Peyer's patch (tissue), 4 donors: ENCODE measurements around the gene NKD2. TPM values are rescaled to one million over a fixed set of nuclear protein-coding genes. Genes with fewer than 3 reads are reported as not detected.

Source experiments
- DNase-seq, 3 donors: peaks; one replicate each; pipeline ENCODE4 v3.0.0-alpha.2; 2017 to 2019
- H3K27ac ChIP-seq, 4 donors: fragments of 200-600 bp; sonication (generic); one replicate each; pipeline ENCODE4 v1.5.1; 2016 to 2019
- H3K27me3 ChIP-seq, 2 donors: fragments of 200-600 bp; sonication (generic); one replicate each; pipeline ENCODE4 v1.5.1; 2019
- H3K36me3 ChIP-seq, 3 donors: fragments of 200-600 bp; sonication (generic); one replicate each; pipeline ENCODE4 v1.5.1; 2016 to 2019
- H3K4me1 ChIP-seq, 4 donors: fragments of 200-600 bp; sonication (generic); one replicate each; pipeline ENCODE4 v1.5.1; 2016 to 2019
- H3K4me3 ChIP-seq, 4 donors: fragments of 200-600 bp; sonication (generic); 1 replicate in 3 of 4; 2 replicates in 1 of 4; pipeline ENCODE4 v1.5.1; 2016 to 2019; ENCODE audit warnings: mild to moderate bottlenecking in 1 of 4
- H3K9me3 ChIP-seq, 4 donors: fragments of 200-600 bp; sonication (generic); one replicate each; pipeline ENCODE4 v1.5.1; 2016 to 2019; ENCODE audit warnings: mild to moderate bottlenecking in 1 of 4
- POLR2A ChIP-seq, 2 donors: fragments of 450-650 bp; IDR thresholded peaks; one replicate each; pipeline ENCODE4 v1.5.1; 2017; ENCODE audit warnings: antibody characterized with exemption in 2 of 2, mild to moderate bottlenecking in 2 of 2, moderate library complexity in 2 of 2
- total RNA-seq, 4 donors: library from RNA; depleted of rRNA; stranded (reverse); fragments of >200 nt; gene quantifications; one replicate each; pipeline ENCODE4 v1.1.0, GENCODE V29; 2016
- TF ChIP-seq, protein P1 (sequence below), 6 experiments: fragments of 450-650 bp in 4 of 6; fragments of 200-600 bp in 2 of 6; sonication (generic) in 1 of 6; IDR thresholded peaks; one replicate each; pipeline ENCODE4 v1.5.1; 2017 to 2019; ENCODE audit warnings: antibody characterized with exemption in 6 of 6, mild to moderate bottlenecking in 3 of 6, moderate library complexity in 1 of 6

NKD2 gene
- total RNA-seq, 4 donors from 2014 or later: 1.9 to 9.9 (median 3.5) TPM

DNA sequence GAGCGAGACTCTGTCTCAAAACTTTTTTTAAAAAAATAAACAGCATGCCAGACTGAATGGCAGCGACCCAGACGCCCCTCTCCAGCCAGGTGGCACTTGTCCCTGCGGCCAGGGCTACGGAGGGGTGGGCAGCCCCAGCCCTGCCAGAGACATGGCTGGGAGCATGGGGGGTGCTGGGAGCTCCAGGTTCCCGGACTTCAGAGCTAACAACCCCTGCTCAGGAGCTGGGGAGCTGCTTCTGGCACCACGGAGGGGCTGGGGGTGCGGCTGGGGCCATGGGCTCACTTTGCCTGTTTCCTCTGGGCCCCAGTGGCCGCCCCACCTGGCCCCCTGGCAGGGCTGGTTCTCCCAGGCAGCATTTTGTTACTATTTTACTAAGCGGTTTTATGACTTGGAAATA, 53.3 kb downstream of the NKD2 start:
- Histone ChIP-seq H3K4me1 (no peaks in the 10 kb centered on the region), H3K27ac (no peak overlapping the region), H3K27me3 (no peaks in the 10 kb centered on the region), H3K9me3 (no peaks in the 10 kb centered on the region), H3K4me3 (no peak overlapping the region), H3K36me3 (peaks cover 0 to 88% (median 0%) of the 10 kb centered on the region in 3 donors)
- no peak for DNase-seq
- TF ChIP-seq, protein P1, sequence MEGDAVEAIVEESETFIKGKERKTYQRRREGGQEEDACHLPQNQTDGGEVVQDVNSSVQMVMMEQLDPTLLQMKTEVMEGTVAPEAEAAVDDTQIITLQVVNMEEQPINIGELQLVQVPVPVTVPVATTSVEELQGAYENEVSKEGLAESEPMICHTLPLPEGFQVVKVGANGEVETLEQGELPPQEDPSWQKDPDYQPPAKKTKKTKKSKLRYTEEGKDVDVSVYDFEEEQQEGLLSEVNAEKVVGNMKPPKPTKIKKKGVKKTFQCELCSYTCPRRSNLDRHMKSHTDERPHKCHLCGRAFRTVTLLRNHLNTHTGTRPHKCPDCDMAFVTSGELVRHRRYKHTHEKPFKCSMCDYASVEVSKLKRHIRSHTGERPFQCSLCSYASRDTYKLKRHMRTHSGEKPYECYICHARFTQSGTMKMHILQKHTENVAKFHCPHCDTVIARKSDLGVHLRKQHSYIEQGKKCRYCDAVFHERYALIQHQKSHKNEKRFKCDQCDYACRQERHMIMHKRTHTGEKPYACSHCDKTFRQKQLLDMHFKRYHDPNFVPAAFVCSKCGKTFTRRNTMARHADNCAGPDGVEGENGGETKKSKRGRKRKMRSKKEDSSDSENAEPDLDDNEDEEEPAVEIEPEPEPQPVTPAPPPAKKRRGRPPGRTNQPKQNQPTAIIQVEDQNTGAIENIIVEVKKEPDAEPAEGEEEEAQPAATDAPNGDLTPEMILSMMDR (IDR thresholded peaks at IDR 0.05): no peak
- no peak for TF ChIP-seq POLR2A (IDR thresholded peaks at IDR 0.05)

DNA sequence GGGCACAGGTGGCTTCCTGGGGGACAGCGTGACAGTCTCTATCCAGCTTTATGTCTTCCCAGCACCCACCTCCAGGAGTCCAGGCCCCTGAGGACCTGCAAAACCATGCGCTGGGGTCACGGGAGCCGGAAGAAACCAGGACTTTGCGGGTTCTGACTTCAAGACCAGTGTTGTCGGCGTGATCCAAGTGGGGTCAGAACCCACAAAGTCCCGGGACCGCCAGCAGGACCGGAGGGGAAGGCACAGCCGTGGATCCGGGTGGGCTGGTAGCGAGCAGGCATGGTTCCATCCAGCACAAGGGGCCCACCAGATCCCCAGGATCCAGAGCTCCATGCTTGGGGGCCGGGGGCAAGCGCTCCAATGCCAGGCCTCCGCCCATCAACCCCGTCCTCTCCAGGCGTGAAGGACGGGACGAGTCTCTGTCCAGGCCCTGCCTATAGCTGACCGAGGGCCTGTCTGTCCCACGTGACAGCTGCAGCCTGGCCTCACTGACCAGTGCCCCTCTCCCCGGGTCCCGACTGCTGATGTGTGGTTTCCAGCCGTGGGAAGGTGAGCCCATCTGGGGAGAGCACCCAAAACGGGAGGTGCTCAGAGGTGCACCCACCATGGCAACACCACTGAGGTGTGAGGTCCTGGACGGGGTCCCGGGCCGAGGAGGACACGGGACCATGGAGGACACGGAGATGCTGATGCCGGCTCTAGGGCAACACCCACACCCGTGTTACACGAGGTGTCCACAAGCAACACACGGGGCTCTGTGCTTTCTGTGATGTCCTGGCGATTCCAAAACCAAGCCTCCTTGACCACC, 54.4 kb downstream of the NKD2 start:
- Histone ChIP-seq H3K9me3 (no peaks in the 10 kb centered on the region), H3K4me1 (no peaks in the 10 kb centered on the region), H3K36me3 (peaks cover 0 to 88% (median 0%) of the 10 kb centered on the region in 3 donors), H3K27ac (no peak overlapping the region), H3K27me3 (no peaks in the 10 kb centered on the region), H3K4me3 (no peak overlapping the region)
- no peak for DNase-seq
- no peak for TF ChIP-seq POLR2A (IDR thresholded peaks at IDR 0.05)
- TF ChIP-seq, protein P1 (IDR thresholded peaks at IDR 0.05): no peak

DNA sequence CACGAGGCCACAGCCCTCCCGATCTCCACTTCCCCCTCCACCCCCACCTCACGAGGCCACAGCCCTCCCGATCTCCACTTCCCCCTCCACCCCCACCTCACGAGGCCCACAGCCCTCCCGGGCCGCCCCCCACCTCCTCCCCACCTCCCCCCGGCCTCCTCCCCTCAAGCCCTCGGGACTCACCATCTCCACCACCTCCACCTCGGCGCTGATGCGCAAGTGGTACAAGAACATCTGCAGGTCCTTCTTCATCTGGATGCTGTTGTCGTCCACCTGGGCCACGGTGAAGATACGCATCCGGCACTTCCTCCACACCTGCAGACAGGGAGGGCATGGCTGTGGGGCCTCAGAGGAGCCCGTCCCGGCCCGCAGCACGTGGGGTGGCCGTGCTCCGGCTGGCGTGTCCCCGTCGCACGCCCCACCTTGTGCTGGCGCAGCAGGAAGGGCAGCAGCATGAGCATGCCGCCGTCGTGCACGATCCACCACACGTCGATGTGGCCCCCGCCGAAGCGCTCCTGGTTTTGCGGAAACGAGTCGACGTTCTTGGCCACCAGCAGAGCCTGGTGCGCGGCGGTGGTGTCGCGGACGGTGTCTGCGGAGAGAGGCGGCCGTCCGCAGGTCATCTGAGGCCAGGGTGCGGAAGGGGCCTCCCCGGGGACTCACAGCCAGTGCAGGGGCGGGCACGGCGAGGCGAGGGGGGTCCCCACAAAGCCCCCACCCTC, 55.2 kb downstream of the NKD2 start:
- Histone ChIP-seq H3K9me3 (no peaks in the 10 kb centered on the region), H3K27me3 (no peaks in the 10 kb centered on the region), H3K4me3 (no peak overlapping the region), H3K27ac (no peak overlapping the region), H3K4me1 (no peaks in the 10 kb centered on the region), H3K36me3 (peaks cover 0 to 84% (median 0%) of the 10 kb centered on the region in 3 donors)
- DNase-seq: no peak
- TF ChIP-seq POLR2A (IDR thresholded peaks at IDR 0.05): no peak
- TF ChIP-seq, protein P1 (IDR thresholded peaks at IDR 0.05): no peak

DNA sequence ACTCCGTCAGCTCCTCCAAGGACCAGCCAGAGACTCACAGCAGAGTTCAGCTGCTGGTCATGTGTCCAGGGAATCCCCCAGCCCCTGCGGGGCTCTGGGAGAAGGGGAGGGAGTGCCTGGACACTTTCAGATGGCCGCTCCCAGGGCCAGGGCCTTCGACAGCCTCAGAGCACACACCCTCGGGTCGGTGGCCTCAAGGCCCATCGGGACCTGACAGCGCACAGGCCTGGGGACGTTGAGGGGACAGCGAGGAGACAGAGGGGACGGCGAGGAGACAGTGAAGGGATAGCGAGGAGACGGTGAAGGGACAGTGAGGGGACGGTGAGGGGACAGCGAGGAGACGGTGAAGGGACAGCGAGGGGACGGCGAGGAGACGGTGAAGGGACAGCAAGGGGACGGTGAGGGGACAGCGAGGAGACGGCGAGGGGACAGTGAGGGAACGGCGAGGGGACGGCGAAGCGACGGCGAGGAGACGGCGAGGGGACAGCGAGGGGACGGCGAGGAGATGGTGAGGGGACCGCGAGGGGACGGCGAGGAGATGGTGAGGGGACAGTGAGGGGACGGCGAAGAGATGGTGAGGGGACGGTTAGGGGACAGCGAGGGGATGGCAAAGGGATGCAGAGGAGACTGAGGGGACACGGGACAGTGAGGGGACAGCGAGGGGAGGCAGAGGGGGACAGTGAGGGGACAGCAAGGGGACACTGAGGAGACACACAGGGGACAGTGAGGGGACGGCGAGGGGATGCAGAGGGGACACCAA, 56.0 kb downstream of the NKD2 start:
- H3K36me3 ChIP-seq: peaks cover 0 to 84% (median 0%) of the 10 kb centered on the region in 3 donors
- H3K9me3 ChIP-seq: no peaks in the 10 kb centered on the region
- no peaks in the 10 kb centered on the region for H3K4me1 ChIP-seq
- no peak for DNase-seq
- H3K27ac ChIP-seq: no peak overlapping the region
- no peaks in the 10 kb centered on the region for H3K27me3 ChIP-seq
- no peak for TF ChIP-seq POLR2A (IDR thresholded peaks at IDR 0.05)
- TF ChIP-seq, protein P1 (IDR thresholded peaks at IDR 0.05): no peak
- H3K4me3 ChIP-seq: no peak overlapping the region

DNA sequence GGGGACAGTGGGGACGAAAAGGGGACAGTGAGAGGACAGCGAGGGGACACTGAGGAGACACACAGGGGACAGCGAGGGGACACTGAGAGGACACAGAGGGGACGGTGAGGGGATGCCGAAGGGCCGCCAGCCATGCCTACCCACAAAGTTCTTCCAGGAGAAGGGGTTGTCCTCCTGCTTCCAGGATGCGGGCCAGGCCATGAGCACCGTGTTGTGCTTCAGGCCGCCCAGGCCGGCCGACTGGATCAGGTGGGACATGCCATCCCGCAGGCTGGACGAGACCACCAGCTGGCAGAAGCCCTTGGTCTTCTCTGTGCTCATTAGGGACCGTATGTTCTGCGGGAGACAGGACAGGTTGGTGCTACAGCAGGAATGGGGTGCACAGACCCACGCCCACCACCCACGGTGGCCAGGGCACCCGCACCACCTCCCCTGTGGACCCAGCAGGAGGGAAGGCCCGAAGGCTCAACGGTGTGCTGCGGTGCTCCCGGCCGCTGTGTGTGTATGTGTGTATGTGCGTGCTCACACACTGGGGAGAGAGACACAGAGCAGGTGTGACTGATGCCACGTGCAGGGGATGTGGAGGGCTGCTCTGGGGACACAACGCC, 56.6 kb downstream of the NKD2 start:
- Histone ChIP-seq H3K27me3 (no peaks in the 10 kb centered on the region), H3K36me3 (peaks cover 0 to 79% (median 0%) of the 10 kb centered on the region in 3 donors), H3K4me3 (no peak overlapping the region), H3K9me3 (no peaks in the 10 kb centered on the region), H3K4me1 (no peaks in the 10 kb centered on the region), H3K27ac (no peak overlapping the region)
- TF ChIP-seq, protein P1 (IDR thresholded peaks at IDR 0.05): no peak
- no peak for TF ChIP-seq POLR2A (IDR thresholded peaks at IDR 0.05)
- DNase-seq: no peak
